Hematopoietic multipotent progenitor cell treated with erythropoietin and hydrocortisone succinate and interleukin-3 and kit ligand, for 6 days (in vitro differentiated cells): ENCODE results near the gene PEMT.
"Not testable (repeated sequence)": the region's sequence is repeated elsewhere in the genome, so short reads cannot be mapped to it uniquely, and the experiment has no call there.

Experiments used
- DNase-seq: peaks from one replicate; pipeline ENCODE4 v3.0.0-alpha.2; 2015

Gene PEMT

GRCh38 chr17:17591355-17592298, at the start of gene PEMT:
Gene PEMT (minus strand): TSS chr17:17591708. CDS start chr17:17591626, 82 bp downstream.
- DNase-seq, result peak; percentile 99

- not testable (repeated sequence) for DNase-seq
These were observed 48.3 kb upstream of the PEMT start for GRCh38 chr17:17639661-17640270.

GRCh38 chr17:17638467-17638866, 47.0 kb upstream of the PEMT start:
- DNase-seq, result no peak

GRCh38 chr17:17636272-17636885, 44.9 kb upstream of the PEMT start:
- DNase-seq, result no peak

- DNase-seq, result peak; percentile 10
These were observed 44.2 kb upstream of the PEMT start for GRCh38 chr17:17635537-17636271.

GRCh38 chr17:17635126-17635525, 43.6 kb upstream of the PEMT start:
- no peak for DNase-seq

GRCh38 chr17:17633310-17633709, 41.8 kb upstream of the PEMT start:
- DNase-seq, result no peak

- DNase-seq, result not testable (repeated sequence)
These were observed 41.2 kb upstream of the PEMT start for GRCh38 chr17:17632690-17633089.

- DNase-seq, result peak; percentile 11
These were observed 37.0 kb upstream of the PEMT start for GRCh38 chr17:17628388-17629008.

GRCh38 chr17:17626840-17627239, 35.3 kb upstream of the PEMT start:
- no peak for DNase-seq

- no peak for DNase-seq
These were observed 34.8 kb upstream of the PEMT start for GRCh38 chr17:17626151-17626805.

- no peak for DNase-seq
These were observed 33.2 kb upstream of the PEMT start for GRCh38 chr17:17624741-17625140.

- no peak for DNase-seq
These were observed 32.4 kb upstream of the PEMT start for GRCh38 chr17:17623904-17624303.

- no peak for DNase-seq
These were observed 29.7 kb upstream of the PEMT start for GRCh38 chr17:17621254-17621653.

GRCh38 chr17:17613708-17614114, 22.2 kb upstream of the PEMT start:
- peak; percentile 85 for DNase-seq

GRCh38 chr17:17612085-17613022, 20.8 kb upstream of the PEMT start:
- DNase-seq, result no peak

- DNase-seq, result peak; percentile 46
These were observed 17.6 kb upstream of the PEMT start for GRCh38 chr17:17609121-17609520.

- DNase-seq, result no peak
These were observed 15.0 kb upstream of the PEMT start for GRCh38 chr17:17606416-17607000.

GRCh38 chr17:17605729-17606088, 14.2 kb upstream of the PEMT start:
- DNase-seq, result no peak

- no peak for DNase-seq
These were observed 13.7 kb upstream of the PEMT start for GRCh38 chr17:17605083-17605728.
